ENCODE results near the gene IL1RL2.

Gene IL1RL2

DNA sequence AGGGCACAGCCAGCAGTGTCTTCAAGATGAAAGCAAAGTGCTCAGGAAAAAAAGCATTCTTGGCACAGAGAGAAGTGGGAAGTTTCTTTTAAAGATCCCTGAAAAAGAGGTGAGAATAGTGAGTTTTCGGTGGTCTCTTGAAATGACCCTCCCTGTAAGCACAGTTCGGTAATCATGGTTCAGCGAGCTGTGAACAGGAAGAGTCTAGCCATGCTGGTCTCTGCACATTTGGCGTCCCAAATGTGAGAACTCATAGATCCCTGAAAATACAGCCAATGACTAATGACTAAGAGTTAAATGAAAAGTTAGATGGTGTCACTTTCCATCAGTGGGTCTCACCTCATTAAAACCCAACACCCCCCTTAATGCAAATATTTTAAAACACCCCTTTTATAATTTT is 40.9 kb upstream of the IL1RL2 start:
- Histone ChIP-seq H3K4me3 (ENCODE audit: low read length) (no peak overlapping the region), H3K4me1 (ENCODE audit: control insufficient read depth, insufficient read depth, low read length) (peaks cover 3% of the 10 kb centered on the region), H3K27ac (ENCODE audit: low read depth, low read length) (no peak overlapping the region), H3K27me3 (ENCODE audit: control insufficient read depth, insufficient read depth, low read length) (no peaks in the 10 kb centered on the region), H3K9ac (ENCODE audit: low read length) (no peak overlapping the region), H3K36me3 (ENCODE audit: control insufficient read depth, insufficient read depth, low read length) (no peaks in the 10 kb centered on the region)

DNA sequence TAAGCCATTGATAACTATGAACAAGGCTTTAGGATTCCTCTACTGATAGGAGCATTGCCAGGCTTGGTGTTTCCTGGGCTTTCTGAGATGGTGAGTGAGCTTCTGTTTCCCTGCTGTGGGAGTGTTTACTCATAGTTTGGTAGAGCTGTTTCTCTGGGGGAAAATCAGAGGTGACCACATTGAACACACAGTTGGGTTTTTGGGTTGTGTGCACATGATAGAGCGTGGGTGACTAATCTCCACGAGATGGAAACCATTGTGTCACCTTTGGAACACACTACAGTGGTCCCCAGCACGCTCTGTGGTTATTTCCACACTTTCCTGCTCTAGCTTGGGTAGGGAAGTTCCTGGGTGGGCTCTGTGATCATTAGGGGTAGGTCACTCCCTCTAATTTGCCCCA is 38.9 kb upstream of the IL1RL2 start:
- Histone ChIP-seq H3K4me3 (ENCODE audit: low read length) (no peak overlapping the region), H3K27me3 (ENCODE audit: control insufficient read depth, insufficient read depth, low read length) (no peaks in the 10 kb centered on the region), H3K4me1 (ENCODE audit: control insufficient read depth, insufficient read depth, low read length) (no peaks in the 10 kb centered on the region), H3K27ac (ENCODE audit: low read depth, low read length) (no peak overlapping the region), H3K9ac (ENCODE audit: low read length) (no peak overlapping the region), H3K36me3 (ENCODE audit: control insufficient read depth, insufficient read depth, low read length) (no peaks in the 10 kb centered on the region)

DNA sequence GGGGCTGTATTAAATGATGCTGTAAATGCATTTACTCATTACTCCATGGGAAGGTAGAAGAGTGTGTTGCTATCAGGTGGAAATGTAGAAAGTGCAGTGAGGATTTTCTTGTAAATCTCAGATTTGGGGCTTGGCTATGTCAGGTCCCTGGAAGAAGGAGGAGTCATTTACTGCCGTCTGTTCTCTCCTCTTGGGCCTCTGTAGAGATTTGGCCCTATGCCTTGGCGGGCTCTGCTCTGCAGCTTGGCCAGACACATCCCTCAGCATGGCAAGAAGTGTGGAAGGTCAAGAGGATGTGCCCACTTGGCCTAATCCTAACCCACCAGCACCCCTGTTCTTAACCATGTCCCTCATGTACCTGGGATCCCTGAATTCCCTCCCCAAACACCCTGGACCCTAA is 37.6 kb upstream of the IL1RL2 start:
- Histone ChIP-seq H3K9ac (ENCODE audit: low read length) (no peak overlapping the region), H3K36me3 (ENCODE audit: control insufficient read depth, insufficient read depth, low read length) (no peaks in the 10 kb centered on the region), H3K4me1 (ENCODE audit: control insufficient read depth, insufficient read depth, low read length) (no peaks in the 10 kb centered on the region), H3K27ac (ENCODE audit: low read depth, low read length) (no peak overlapping the region), H3K27me3 (ENCODE audit: control insufficient read depth, insufficient read depth, low read length) (no peaks in the 10 kb centered on the region), H3K4me3 (ENCODE audit: low read length) (no peak overlapping the region)

DNA sequence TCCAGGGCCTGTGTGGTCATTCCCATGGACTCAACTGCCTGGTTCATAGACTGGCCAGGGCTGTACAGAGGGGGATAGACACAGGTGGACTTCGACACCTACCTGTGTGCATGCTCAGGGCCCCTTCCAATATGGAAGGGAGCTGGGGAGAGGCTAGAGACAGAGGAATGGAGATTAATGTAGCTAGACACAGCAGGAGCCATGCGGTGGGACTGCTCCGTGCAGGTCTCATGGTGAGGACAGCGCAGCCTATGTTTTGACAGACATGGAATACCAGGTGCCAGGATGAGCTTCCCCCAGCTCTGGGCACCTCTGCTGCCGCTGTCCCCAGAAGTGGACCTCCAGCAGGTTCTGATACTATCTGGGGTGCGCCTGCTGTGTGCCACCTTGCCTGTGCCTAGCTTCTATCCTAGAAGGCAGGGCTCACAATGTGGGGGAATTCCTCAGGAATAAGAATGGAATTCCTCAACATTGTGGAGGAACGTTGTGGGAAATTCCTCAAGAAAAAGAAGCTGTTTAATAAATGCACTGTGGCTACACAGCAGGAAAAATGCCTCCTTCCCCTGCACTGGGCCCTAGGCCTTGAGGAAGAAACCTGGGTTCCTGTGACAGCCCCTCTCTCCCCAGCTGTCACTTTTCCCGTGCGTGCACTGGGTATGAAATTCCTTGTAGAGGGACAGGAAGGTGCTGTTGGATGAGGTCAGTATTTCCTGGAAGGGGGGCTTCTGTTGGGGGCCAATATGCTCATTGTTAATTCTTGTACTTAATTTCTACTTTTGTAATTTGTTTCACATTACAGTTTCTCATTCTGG is 37.0 kb upstream of the IL1RL2 start:
- H3K36me3 ChIP-seq (ENCODE audit: control insufficient read depth, insufficient read depth, low read length) = no peaks in the 10 kb centered on the region
- H3K9ac ChIP-seq (ENCODE audit: low read length) = no peak overlapping the region
- no peak overlapping the region for H3K27ac ChIP-seq (ENCODE audit: low read depth, low read length)
- no peak overlapping the region for H3K4me3 ChIP-seq (ENCODE audit: low read length)
- no peaks in the 10 kb centered on the region for H3K27me3 ChIP-seq (ENCODE audit: control insufficient read depth, insufficient read depth, low read length)
- H3K4me1 ChIP-seq (ENCODE audit: control insufficient read depth, insufficient read depth, low read length) = no peaks in the 10 kb centered on the region

DNA sequence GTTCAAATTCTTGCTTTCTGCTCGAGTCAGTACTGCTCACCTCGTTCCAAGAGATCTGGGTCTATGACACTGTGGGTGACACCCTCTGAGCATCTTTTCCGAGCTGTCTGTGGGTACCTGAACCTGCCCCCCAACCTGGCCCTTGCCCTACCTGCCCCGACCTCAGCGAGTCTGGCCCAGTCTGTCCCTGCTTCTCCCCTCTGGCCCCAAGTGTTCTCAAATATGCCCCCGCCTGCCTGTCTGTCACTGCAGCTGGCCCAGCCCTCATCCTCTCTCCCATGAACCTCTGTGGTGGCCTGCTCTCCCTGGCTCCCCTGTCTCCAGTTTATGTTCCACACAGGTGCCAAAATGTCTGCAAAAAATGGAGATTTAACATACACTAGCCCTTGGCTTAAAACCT is 32.5 kb upstream of the IL1RL2 start:
- no peak overlapping the region for H3K9ac ChIP-seq (ENCODE audit: low read length)
- no peaks in the 10 kb centered on the region for H3K4me1 ChIP-seq (ENCODE audit: control insufficient read depth, insufficient read depth, low read length)
- H3K36me3 ChIP-seq (ENCODE audit: control insufficient read depth, insufficient read depth, low read length) = no peaks in the 10 kb centered on the region
- no peak overlapping the region for H3K4me3 ChIP-seq (ENCODE audit: low read length)
- no peaks in the 10 kb centered on the region for H3K27me3 ChIP-seq (ENCODE audit: control insufficient read depth, insufficient read depth, low read length)
- no peak overlapping the region for H3K27ac ChIP-seq (ENCODE audit: low read depth, low read length)

DNA sequence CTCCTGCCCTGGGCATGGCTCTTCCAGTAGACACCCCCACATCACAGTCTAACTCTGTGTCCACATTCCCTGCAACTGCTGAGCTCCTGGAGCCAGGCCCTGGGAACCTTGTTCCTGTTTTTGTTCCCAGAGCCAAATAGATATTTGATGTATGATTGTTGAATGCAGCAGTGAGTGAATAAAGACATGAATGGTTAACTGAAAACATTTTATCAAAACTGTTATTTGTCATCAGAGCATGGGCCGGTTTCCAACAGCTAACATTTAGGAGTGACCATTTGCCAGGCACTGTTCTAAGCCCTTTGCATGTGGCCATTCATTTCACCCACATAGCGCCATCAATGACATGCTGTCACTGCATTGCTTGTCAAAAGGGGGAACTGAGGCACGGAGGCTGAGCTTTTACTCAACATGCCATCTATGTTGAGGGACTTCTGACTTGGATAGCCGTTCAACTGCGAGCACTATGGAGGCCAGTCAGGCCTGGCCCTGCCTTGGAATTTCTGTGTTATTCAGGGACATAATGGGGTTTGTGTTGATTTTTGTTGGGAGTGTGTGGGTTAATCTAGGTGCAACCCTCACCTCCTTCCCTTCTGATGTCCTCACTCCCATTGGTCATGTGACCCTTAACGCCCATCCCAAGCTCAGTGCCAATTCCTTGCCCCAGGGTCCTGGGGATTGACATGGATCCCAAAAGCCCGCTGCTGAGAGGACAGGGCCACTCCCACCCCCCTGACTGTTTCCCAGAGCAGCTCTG is 31.7 kb upstream of the IL1RL2 start:
- H3K4me3 ChIP-seq (ENCODE audit: low read length) = no peak overlapping the region
- H3K27me3 ChIP-seq (ENCODE audit: control insufficient read depth, insufficient read depth, low read length) = no peaks in the 10 kb centered on the region
- H3K36me3 ChIP-seq (ENCODE audit: control insufficient read depth, insufficient read depth, low read length) = no peaks in the 10 kb centered on the region
- no peak overlapping the region for H3K27ac ChIP-seq (ENCODE audit: low read depth, low read length)
- H3K9ac ChIP-seq (ENCODE audit: low read length) = no peak overlapping the region
- H3K4me1 ChIP-seq (ENCODE audit: control insufficient read depth, insufficient read depth, low read length) = no peaks in the 10 kb centered on the region

DNA sequence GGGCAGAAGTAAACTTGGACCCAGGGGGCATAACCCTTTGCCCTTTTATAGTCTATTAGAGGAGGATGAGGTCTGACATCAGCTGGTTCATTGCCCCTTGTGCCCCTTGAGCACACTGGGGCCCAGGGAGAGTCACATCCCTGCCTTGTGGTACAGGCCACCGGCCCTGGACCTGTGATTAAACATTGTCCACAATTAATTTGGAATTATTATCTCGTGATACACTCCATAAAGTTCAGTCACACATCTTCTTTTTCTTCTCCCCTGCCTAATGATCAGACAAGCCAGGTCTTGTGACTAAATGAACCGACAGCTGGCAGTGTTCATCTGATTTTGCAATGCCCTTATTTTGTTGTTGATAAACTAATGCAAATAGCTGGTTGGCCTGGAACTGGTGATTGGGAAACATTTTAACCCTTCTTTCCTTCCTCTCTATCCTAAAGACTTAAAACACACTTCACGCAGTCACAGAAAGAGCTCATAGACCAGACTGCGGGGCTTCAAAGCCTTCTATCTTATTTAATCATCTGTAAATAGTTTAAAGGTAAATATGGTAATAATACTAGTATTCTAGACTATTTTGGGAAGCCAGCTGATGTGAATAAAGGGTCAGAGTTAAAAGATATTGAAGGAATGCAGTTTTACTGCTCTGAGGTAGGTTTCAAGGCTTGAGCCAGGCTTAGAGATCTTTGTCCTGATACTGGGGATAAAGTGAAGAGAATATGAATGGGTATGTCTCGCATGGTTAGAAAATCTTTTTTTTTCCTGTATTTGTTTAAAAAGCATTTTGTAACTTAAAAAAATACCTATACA is 30.9 kb upstream of the IL1RL2 start:
- H3K9ac ChIP-seq (ENCODE audit: low read length) = no peak overlapping the region
- H3K27me3 ChIP-seq (ENCODE audit: control insufficient read depth, insufficient read depth, low read length) = no peaks in the 10 kb centered on the region
- H3K4me3 ChIP-seq (ENCODE audit: low read length) = no peak overlapping the region
- H3K4me1 ChIP-seq (ENCODE audit: control insufficient read depth, insufficient read depth, low read length) = no peaks in the 10 kb centered on the region
- H3K36me3 ChIP-seq (ENCODE audit: control insufficient read depth, insufficient read depth, low read length) = no peaks in the 10 kb centered on the region
- no peak overlapping the region for H3K27ac ChIP-seq (ENCODE audit: low read depth, low read length)

DNA sequence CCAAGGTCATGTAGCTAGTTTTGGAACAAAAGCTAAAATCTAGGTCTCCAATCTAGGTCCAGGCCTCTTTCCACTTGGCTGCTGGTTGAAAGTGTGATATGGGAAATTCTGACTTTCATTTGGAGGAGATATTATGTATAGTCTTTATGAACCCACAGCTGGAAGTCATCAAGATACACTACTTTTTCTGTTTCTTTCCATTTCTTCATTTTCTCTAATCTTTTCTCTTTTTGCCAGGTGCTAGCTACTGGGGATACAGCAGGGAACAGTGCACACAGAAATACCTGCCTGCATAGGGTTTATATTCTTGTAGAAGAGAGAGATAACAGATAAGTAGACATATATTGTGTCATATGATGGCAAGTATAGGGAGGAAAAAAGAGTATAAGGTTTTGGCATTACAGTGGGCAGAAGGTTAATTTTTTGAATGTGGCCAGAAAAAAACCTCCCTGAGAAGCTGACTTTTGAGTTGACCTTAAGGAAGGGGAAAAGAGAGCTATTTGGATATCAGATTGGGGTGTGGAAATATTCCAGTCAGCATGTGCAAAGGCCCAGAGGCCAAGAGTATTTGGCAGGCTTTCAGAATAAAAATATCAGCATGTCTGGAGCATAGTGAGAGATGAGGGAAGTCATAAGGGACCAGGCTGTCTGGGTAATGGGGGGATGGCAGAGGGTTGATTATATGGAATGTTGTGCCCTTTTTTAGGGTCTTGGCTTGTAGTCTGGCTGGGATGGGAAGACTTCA is 28.6 kb upstream of the IL1RL2 start:
- Histone ChIP-seq H3K4me1 (ENCODE audit: control insufficient read depth, insufficient read depth, low read length) (no peaks in the 10 kb centered on the region), H3K9ac (ENCODE audit: low read length) (no peak overlapping the region), H3K27ac (ENCODE audit: low read depth, low read length) (no peak overlapping the region), H3K27me3 (ENCODE audit: control insufficient read depth, insufficient read depth, low read length) (no peaks in the 10 kb centered on the region), H3K4me3 (ENCODE audit: low read length) (no peak overlapping the region), H3K36me3 (ENCODE audit: control insufficient read depth, insufficient read depth, low read length) (no peaks in the 10 kb centered on the region)

DNA sequence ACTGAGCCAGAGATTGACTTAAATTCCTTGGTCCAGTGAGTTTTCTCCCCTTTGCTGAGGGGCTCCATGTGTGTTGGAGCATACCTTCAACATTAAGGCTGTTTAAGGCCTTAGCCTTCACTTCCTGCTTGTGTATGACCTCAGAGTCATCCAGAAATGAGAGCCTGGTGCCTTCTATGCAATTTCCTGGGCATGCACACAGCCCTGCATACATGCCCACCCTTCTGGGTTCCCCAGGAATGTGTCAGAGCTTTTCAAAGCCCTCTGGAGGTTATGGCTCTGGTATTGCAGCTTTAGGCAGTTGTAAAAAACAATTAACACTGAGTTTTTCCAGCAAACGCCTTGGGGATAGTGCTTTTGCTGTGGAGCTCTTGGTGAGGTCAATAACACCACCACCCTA is 27.5 kb upstream of the IL1RL2 start:
- no peaks in the 10 kb centered on the region for H3K27me3 ChIP-seq (ENCODE audit: control insufficient read depth, insufficient read depth, low read length)
- H3K36me3 ChIP-seq (ENCODE audit: control insufficient read depth, insufficient read depth, low read length) = no peaks in the 10 kb centered on the region
- no peak overlapping the region for H3K9ac ChIP-seq (ENCODE audit: low read length)
- H3K4me3 ChIP-seq (ENCODE audit: low read length) = no peak overlapping the region
- no peak overlapping the region for H3K27ac ChIP-seq (ENCODE audit: low read depth, low read length)
- no peaks in the 10 kb centered on the region for H3K4me1 ChIP-seq (ENCODE audit: control insufficient read depth, insufficient read depth, low read length)

DNA sequence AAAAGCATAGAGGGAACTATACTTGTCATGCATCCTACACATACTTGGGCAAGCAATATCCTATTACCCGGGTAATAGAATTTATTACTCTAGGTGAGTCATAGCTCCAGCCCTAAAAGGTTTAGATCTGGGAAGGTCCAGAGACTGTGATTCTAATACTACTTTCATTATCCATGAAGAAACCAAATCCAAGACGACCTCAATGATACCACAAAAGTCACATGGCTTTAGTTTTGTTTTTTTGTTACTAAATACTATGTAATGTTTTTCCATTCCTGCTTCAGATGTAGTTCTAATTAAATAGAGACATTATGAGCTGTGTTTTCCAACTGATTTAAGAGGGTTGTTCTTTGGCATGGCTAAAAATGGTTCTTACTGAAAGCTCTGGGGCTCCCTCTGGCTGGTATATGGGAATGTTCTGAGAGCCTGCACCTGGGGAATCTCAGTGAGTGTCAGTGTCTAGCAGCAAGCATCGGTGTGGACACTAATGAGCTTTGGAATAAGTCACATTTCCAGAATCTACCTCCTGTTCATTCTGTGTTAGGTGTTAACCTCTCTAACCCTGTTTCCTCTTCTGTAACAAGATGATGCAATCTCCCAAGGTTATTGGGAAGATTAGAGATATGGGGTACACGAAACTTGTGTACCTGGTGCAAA is 20.5 kb upstream of the IL1RL2 start:
- no peaks in the 10 kb centered on the region for H3K36me3 ChIP-seq (ENCODE audit: control insufficient read depth, insufficient read depth, low read length)
- H3K9ac ChIP-seq (ENCODE audit: low read length) = no peak overlapping the region
- peaks cover 3% of the 10 kb centered on the region for H3K4me1 ChIP-seq (ENCODE audit: control insufficient read depth, insufficient read depth, low read length)
- H3K4me3 ChIP-seq (ENCODE audit: low read length) = no peak overlapping the region
- no peak overlapping the region for H3K27ac ChIP-seq (ENCODE audit: low read depth, low read length)
- H3K27me3 ChIP-seq (ENCODE audit: control insufficient read depth, insufficient read depth, low read length) = no peaks in the 10 kb centered on the region

DNA sequence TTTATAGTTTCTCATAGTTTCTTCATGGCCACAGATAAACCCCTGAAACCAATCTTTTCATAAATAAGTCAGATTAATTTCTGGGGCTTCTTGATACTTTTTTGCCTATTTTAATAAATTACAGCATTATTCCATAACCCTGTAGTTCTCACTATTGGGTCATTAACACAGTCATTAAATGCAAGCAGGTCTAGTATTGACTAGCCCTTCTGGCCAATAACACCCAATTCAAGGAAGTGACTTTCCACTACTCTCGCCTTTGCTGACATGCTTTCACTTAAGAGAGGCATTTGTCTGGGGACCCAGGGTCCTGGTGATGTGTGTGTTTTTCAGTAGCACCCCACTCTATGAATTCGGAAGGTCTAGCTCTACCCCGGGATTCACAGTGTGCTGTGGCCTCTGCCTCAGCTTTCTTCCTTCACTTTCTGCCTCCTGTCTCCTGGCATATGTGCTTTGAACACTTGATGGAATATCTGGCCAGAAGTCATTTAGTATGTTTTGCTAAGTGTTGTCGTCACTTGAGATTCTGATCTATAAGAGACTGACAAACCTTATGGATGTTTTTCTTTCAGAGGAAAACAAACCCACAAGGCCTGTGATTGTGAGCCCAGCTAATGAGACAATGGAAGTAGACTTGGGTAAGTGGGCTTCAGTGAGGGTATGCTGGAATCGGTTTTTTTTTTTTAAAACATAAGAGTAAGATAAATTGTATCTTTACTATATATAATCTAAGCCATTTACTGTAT is 18.6 kb upstream of the IL1RL2 start:
- Histone ChIP-seq H3K4me1 (ENCODE audit: control insufficient read depth, insufficient read depth, low read length) (peaks cover 3% of the 10 kb centered on the region), H3K9ac (ENCODE audit: low read length) (no peak overlapping the region), H3K27me3 (ENCODE audit: control insufficient read depth, insufficient read depth, low read length) (no peaks in the 10 kb centered on the region), H3K27ac (ENCODE audit: low read depth, low read length) (no peak overlapping the region), H3K36me3 (ENCODE audit: control insufficient read depth, insufficient read depth, low read length) (no peaks in the 10 kb centered on the region), H3K4me3 (ENCODE audit: low read length) (no peak overlapping the region)

Measured in rectal smooth muscle tissue (tissue), 1 donor.